Ovary (tissue), 3 donors: Measurements from ENCODE around the gene LRRK2.

Experiments used
- CTCF ChIP-seq, 3 donors: fragments of 450-650 bp in 2 of 3; fragments of 200-600 bp in 1 of 3; IDR thresholded peaks; one replicate each; pipeline versions ENCODE4 v1.5.1 to v1.8.0; 2016 to 2022; ENCODE audit warnings: antibody characterized with exemption in 3 of 3, mild to moderate bottlenecking in 1 of 3
- EP300 ChIP-seq: sonication (generic); formaldehyde crosslinking; IDR thresholded peaks from one replicate; pipeline ENCODE4 v1.6.1; 2017; ENCODE audit warnings: antibody characterized with exemption
- POLR2A ChIP-seq: fragments of 450-650 bp; IDR thresholded peaks from one replicate; pipeline ENCODE4 v1.6.1; 2017; ENCODE audit warnings: antibody characterized with exemption, mild to moderate bottlenecking, moderate library complexity
- donor health status: DM: no; HTN: no; CAD: no.

GRCh38 chr12:40226705-40227104 lies 1.9 kb downstream of the LRRK2 start:
- TF ChIP-seq CTCF (IDR thresholded peaks at IDR 0.05) (no peak), POLR2A (no peak), EP300 (no peak)
